Stromal cell of bone marrow (primary cell): ENCODE data around the gene SLFN12.
A peak's percentile ranks its signal among the peaks of the same experiment; 100 is the strongest.
"Not testable (repeated sequence)": the region's sequence is repeated elsewhere in the genome, so short reads cannot be mapped to it uniquely, and the experiment has no call there.

Source experiments
- DNase-seq: peaks from one replicate; pipeline ENCODE4 v3.0.0-alpha.2; 2012; ENCODE audit warnings: low read depth

SLFN12 gene

GRCh38 chr17:35407531-35407930 lies 24.8 kb downstream of the SLFN12 start:
- no peak for DNase-seq

GRCh38 chr17:35406568-35406967 lies 25.7 kb downstream of the SLFN12 start:
- no peak for DNase-seq

GRCh38 chr17:35404360-35404759 lies 27.9 kb downstream of the SLFN12 start:
- DNase-seq, result no peak

- not testable (repeated sequence) for DNase-seq
Observed at GRCh38 chr17:35393783-35394182, 38.5 kb downstream of the SLFN12 start.

- no peak for DNase-seq
Observed at GRCh38 chr17:35390663-35391062, 41.6 kb downstream of the SLFN12 start.

GRCh38 chr17:35390156-35390555 lies 42.1 kb downstream of the SLFN12 start:
- DNase-seq, result no peak

- no peak for DNase-seq
Observed at GRCh38 chr17:35387496-35387895, 44.8 kb downstream of the SLFN12 start.

- no peak for DNase-seq
Observed at GRCh38 chr17:35377706-35378105, 54.6 kb downstream of the SLFN12 start.

GRCh38 chr17:35377068-35377467 lies 55.2 kb downstream of the SLFN12 start:
- DNase-seq, result no peak

- DNase-seq, result peak; percentile 41
Observed at GRCh38 chr17:35376245-35376644, 56.1 kb downstream of the SLFN12 start.

- DNase-seq, result no peak
Observed at GRCh38 chr17:35374766-35375344, 57.4 kb downstream of the SLFN12 start.

GRCh38 chr17:35373984-35374765 lies 58.1 kb downstream of the SLFN12 start:
- peak; percentile 38 for DNase-seq

- peak; percentile 92 for DNase-seq
Observed at GRCh38 chr17:35373534-35373983, 58.7 kb downstream of the SLFN12 start, which contains the start of gene SLFN11. TSS of gene SLFN11 (minus strand) at chr17:35373621. CDS start at chr17:35363807, 9,814 bp downstream.

GRCh38 chr17:35372846-35373533 lies 59.3 kb downstream of the SLFN12 start:
- DNase-seq, result no peak

- no peak for DNase-seq
Observed at GRCh38 chr17:35371934-35372333, 60.4 kb downstream of the SLFN12 start.

GRCh38 chr17:35368081-35368830 lies 64.0 kb downstream of the SLFN12 start:
- DNase-seq, result no peak

GRCh38 chr17:35361027-35361426 lies 71.3 kb downstream of the SLFN12 start:
- DNase-seq, result no peak
